Smooth muscle cell (in vitro differentiated cells): ENCODE results near the gene MCU. TPM values are rescaled to one million over a fixed set of nuclear protein-coding genes. Genes with fewer than 3 reads are reported as not detected.

Source experiments
- DNase-seq: peaks from one replicate; lab custom pipeline; 2025; ENCODE audit not compliant: unreplicated experiment; lab: John Stamatoyannopoulos, UW
- H2AFZ ChIP-seq: fragments of 200-600 bp; sonication (generic); 2 replicates; pipeline ENCODE4 v1.6.0; 2016; ENCODE audit warnings: antibody characterized with exemption, low read depth, mild to moderate bottlenecking
- H3F3A ChIP-seq: fragments of 200-600 bp; sonication (generic); 2 replicates; pipeline ENCODE4 v1.6.0; 2017; ENCODE audit warnings: antibody characterized with exemption, low read depth
- H3K27ac ChIP-seq: fragments of 200-600 bp; sonication (generic); 2 replicates; pipeline ENCODE4 v1.5.1; 2016; ENCODE audit warnings: low read depth, mild to moderate bottlenecking
- H3K27me3 ChIP-seq: fragments of 200-600 bp; sonication (generic); 2 replicates; pipeline ENCODE4 v1.6.1; 2016; ENCODE audit warnings: low read depth, mild to moderate bottlenecking
- H3K36me3 ChIP-seq: fragments of 200-600 bp; sonication (generic); 2 replicates; pipeline ENCODE4 v1.5.1; 2016; ENCODE audit warnings: low read depth
- H3K4me1 ChIP-seq: fragments of 200-600 bp; sonication (generic); 2 replicates; pipeline ENCODE4 v1.5.1; 2016; ENCODE audit warnings: low read depth
- H3K4me2 ChIP-seq: fragments of 200-600 bp; sonication (generic); 2 replicates; pipeline ENCODE4 v1.6.0; 2016; ENCODE audit warnings: mild to moderate bottlenecking
- H3K4me3 ChIP-seq: fragments of 200-600 bp; sonication (generic); 2 replicates; pipeline ENCODE4 v1.5.1; 2016; ENCODE audit warnings: mild to moderate bottlenecking
- H3K79me2 ChIP-seq: fragments of 200-600 bp; sonication (generic); 2 replicates; pipeline ENCODE4 v1.6.0; 2016; ENCODE audit warnings: low read depth, mild to moderate bottlenecking
- H3K9ac ChIP-seq: fragments of 200-600 bp; sonication (generic); 2 replicates; pipeline ENCODE4 v1.6.0; 2016; ENCODE audit warnings: low read depth
- H3K9me3 ChIP-seq: fragments of 200-600 bp; sonication (generic); replicated peaks from 2 replicates; pipeline ENCODE4 v1.5.1; 2016; ENCODE audit warnings: low read depth
- H4K20me1 ChIP-seq: fragments of 200-600 bp; sonication (generic); 2 replicates; pipeline ENCODE4 v1.6.0; 2016; ENCODE audit warnings: low read depth
- CTCF ChIP-seq: fragments of 200-600 bp; sonication (generic); IDR thresholded peaks from 2 replicates; pipeline ENCODE4 v1.5.1; 2017; ENCODE audit warnings: borderline replicate concordance, mild to moderate bottlenecking, antibody characterized with exemption; ENCODE audit not compliant: insufficient read depth, poor library complexity, severe bottlenecking
- WGBS: methylation state at CpG from one replicate; pipeline ENCODE4 v1.1.7; 2016; ENCODE audit warnings: low lambda C conversion rate; 5-methylcytosine and 5-hydroxymethylcytosine counted together
- polyA plus RNA-seq: library from polyadenylated mRNA; unstranded; fragments of >200 nt; fragmentation: Nextera tagmentation; extraction: Ambion mirVana; gene quantifications from 2 replicates; pipeline ENCODE4 v1.2.1, GENCODE V29; 2016
- total RNA-seq: library from RNA; depleted of rRNA; stranded (reverse); fragments of >200 nt; gene quantifications from 2 replicates; pipeline ENCODE4 v1.2.3, GENCODE V29; 2014

MCU gene
- total and polyA plus RNA-seq, 2 experiments from 2014 or later: 15.4 to 30.4 TPM

DNA sequence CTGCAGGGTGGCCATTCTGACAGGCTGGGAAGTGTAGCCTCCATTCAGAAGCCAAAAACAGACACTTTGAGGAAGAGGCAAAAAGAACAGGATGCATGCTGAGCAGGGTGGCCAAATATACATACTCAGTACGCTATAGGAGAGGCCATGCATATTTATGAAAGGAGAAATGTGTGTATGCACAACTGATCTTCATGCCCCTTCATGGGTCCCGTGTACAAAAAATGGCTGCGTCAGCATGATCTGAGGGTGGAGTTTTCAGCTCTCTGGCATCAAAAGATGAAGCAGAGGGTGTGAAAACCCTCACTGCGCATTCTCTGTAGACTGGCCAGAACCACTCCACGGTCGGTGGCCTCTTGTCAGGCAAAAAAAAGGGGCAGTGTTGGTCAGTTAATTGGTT is 166.1 kb downstream of the MCU start:
- no peak overlapping the region for H3K9ac ChIP-seq
- no peak overlapping the region for H3K4me3 ChIP-seq
- no peaks in the 10 kb centered on the region for H3K79me2 ChIP-seq
- TF ChIP-seq CTCF: no peak
- H3F3A ChIP-seq: no peaks in the 10 kb centered on the region
- H3K4me1 ChIP-seq: no peaks in the 10 kb centered on the region
- no peaks in the 10 kb centered on the region for H4K20me1 ChIP-seq
- no peaks in the 10 kb centered on the region for H3K36me3 ChIP-seq
- H3K9me3 ChIP-seq: no peaks in the 10 kb centered on the region
- no peak for DNase-seq
- 96% methylated on average over 6 of the region's 6 CpGs for WGBS
- no peak overlapping the region for H2AFZ ChIP-seq
- no peak overlapping the region for H3K4me2 ChIP-seq
- no peak overlapping the region for H3K27ac ChIP-seq
- H3K27me3 ChIP-seq: no peaks in the 10 kb centered on the region

- Histone ChIP-seq H3K27ac (no peak overlapping the region), H3F3A (no peaks in the 10 kb centered on the region), H3K79me2 (no peaks in the 10 kb centered on the region), H3K27me3 (no peaks in the 10 kb centered on the region), H3K36me3 (no peaks in the 10 kb centered on the region), H3K4me1 (no peaks in the 10 kb centered on the region), H3K9me3 (no peaks in the 10 kb centered on the region), H2AFZ (no peak overlapping the region), H3K4me3 (no peak overlapping the region), H4K20me1 (no peaks in the 10 kb centered on the region), H3K9ac (no peak overlapping the region), H3K4me2 (no peak overlapping the region)
- no peak for DNase-seq
- no peak for TF ChIP-seq CTCF
- WGBS: 99% methylated on average over 2 of the region's 2 CpGs
These were observed 171.0 kb downstream of the MCU start for GRCh38 chr10:72862957-72863356.

DNA sequence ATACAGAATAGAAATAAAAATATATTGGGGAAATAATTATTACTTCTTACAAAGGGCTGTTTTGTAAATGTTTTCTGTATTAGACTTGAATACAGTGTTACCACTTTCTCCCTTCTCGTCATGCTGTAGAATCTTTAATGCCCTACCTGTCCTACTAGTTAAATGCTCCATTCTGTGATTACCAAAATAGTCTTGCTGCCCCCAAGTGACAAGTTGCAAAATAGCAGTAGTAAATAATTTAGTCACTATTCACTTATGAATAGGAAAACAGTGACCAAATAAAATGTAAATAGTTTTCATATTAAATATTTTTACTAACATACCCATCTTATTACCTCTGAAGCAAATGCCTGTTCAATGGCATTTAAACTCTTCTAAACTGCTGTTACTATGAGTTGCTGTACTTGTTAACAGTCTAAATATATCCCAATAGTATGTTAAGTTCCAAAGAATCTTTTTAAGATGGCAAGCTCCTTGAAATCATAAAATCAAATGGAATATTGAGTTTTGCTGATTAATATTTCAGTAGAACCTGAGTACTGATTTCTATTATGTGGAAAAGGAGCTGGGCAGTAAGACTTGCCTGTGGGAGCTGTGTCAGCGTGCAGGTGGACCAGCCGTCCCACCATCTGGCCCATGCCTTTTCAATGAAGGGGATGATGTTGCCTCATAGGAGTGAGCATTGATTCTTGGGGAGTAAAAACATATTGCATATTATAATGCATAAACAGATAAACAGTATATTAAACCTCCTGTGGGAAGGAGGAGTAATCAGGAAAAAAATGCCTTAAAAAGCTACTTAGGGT is 183.5 kb downstream of the MCU start:
- Histone ChIP-seq H3K4me3 (no peak overlapping the region), H3K9me3 (no peaks in the 10 kb centered on the region), H3F3A (no peaks in the 10 kb centered on the region), H3K4me2 (no peak overlapping the region), H3K79me2 (no peaks in the 10 kb centered on the region), H3K27ac (no peak overlapping the region), H2AFZ (no peak overlapping the region), H3K36me3 (peaks cover 7% of the 10 kb centered on the region), H4K20me1 (no peaks in the 10 kb centered on the region), H3K9ac (no peak overlapping the region), H3K4me1 (no peaks in the 10 kb centered on the region), H3K27me3 (no peaks in the 10 kb centered on the region)
- peak; percentile 47 for TF ChIP-seq CTCF
- no peak for DNase-seq
- WGBS: 83% methylated on average over 3 of the region's 3 CpGs

GRCh38 chr10:72879245-72879644 is 187.3 kb downstream of the MCU start:
- H3K4me2 ChIP-seq: no peak overlapping the region
- H3K9ac ChIP-seq: no peak overlapping the region
- peaks cover 7% of the 10 kb centered on the region for H3K36me3 ChIP-seq
- H3K79me2 ChIP-seq: no peaks in the 10 kb centered on the region
- no peak overlapping the region for H2AFZ ChIP-seq
- H4K20me1 ChIP-seq: no peaks in the 10 kb centered on the region
- TF ChIP-seq CTCF: no peak
- no peak overlapping the region for H3K4me3 ChIP-seq
- no peaks in the 10 kb centered on the region for H3K9me3 ChIP-seq
- H3K27ac ChIP-seq: no peak overlapping the region
- H3K4me1 ChIP-seq: no peaks in the 10 kb centered on the region
- DNase-seq: no peak
- no peaks in the 10 kb centered on the region for H3K27me3 ChIP-seq
- no peaks in the 10 kb centered on the region for H3F3A ChIP-seq
- WGBS: 98% methylated on average over 2 of the region's 2 CpGs
